DND-41 (cell line): ENCODE data around the gene FAM222A.

Source experiments
- ATAC-seq: fragments of 200-7000 bp; cut with Tn5 transposase; 3 replicates; pipeline ENCODE4 v1.9.1; 2021; ENCODE audit warnings: low read depth; ENCODE audit not compliant: insufficient read depth
- DNase-seq: peaks from one replicate; pipeline ENCODE4 v3.0.0-alpha.2; 2020
- H2AFZ ChIP-seq: 2 replicates; pipeline ENCODE4 v1.6.0; 2012; ENCODE audit warnings: low read depth, low read length
- H3K27ac ChIP-seq: 2 replicates; pipeline ENCODE4 v1.5.1; 2012; ENCODE audit warnings: low read length, inconsistent platforms
- H3K27me3 ChIP-seq: fragments of 200-600 bp; sonication (generic); 2 replicates; pipeline ENCODE4 v1.6.0; 2012; ENCODE audit warnings: low read length, mild to moderate bottlenecking, inconsistent platforms; ENCODE audit not compliant: insufficient read depth, poor library complexity
- H3K36me3 ChIP-seq: 2 replicates; pipeline ENCODE4 v1.5.1; 2012; ENCODE audit warnings: low read length, inconsistent platforms; ENCODE audit not compliant: insufficient read depth
- H3K4me1 ChIP-seq: 2 replicates; pipeline ENCODE4 v1.5.1; 2012; ENCODE audit warnings: mild to moderate bottlenecking, low read length; ENCODE audit not compliant: insufficient read depth
- H3K4me2 ChIP-seq: 2 replicates; pipeline ENCODE4 v1.6.0; 2012; ENCODE audit warnings: mild to moderate bottlenecking, moderate library complexity, low read length, inconsistent platforms; ENCODE audit not compliant: insufficient read depth
- H3K4me3 ChIP-seq, 2 experiments: fragments of 200-600 bp in 1 of 2; shearing (Covaris generic) in 1 of 2; 2 replicates each; pipeline ENCODE4 v1.5.1; 2012 to 2016; ENCODE audit warnings: inconsistent platforms in 2 of 2, low read length in 2 of 2, mild to moderate bottlenecking in 2 of 2, low read depth in 1 of 2, moderate library complexity in 1 of 2
- H3K79me2 ChIP-seq: 2 replicates; pipeline ENCODE4 v1.6.0; 2012; ENCODE audit warnings: low read length, inconsistent platforms; ENCODE audit not compliant: insufficient read depth
- H3K9ac ChIP-seq: 2 replicates; pipeline ENCODE4 v1.6.0; 2012; ENCODE audit warnings: low read depth, mild to moderate bottlenecking, inconsistent platforms, low read length, moderate library complexity
- H3K9me3 ChIP-seq: 2 replicates; pipeline ENCODE4 v1.5.1; 2012; ENCODE audit warnings: low read length, moderate library complexity, mild to moderate bottlenecking, inconsistent platforms; ENCODE audit not compliant: insufficient read depth, severe bottlenecking
- H4K20me1 ChIP-seq: 2 replicates; pipeline ENCODE4 v1.6.0; 2012; ENCODE audit warnings: low read length; ENCODE audit not compliant: insufficient read depth
- CTCF ChIP-seq: IDR thresholded peaks from 2 replicates; pipeline ENCODE4 v1.5.1; 2012; ENCODE audit warnings: borderline replicate concordance, low read length, moderate library complexity, mild to moderate bottlenecking; ENCODE audit not compliant: poor library complexity, severe bottlenecking; ENCODE audit errors: extremely low read depth
- EZH2 ChIP-seq: IDR thresholded peaks from 3 replicates; pipeline ENCODE4 v1.6.1; 2012; ENCODE audit warnings: borderline replicate concordance, low read depth, mild to moderate bottlenecking, moderate library complexity, low read length, inconsistent platforms; ENCODE audit not compliant: severe bottlenecking

The FAM222A gene

DNA sequence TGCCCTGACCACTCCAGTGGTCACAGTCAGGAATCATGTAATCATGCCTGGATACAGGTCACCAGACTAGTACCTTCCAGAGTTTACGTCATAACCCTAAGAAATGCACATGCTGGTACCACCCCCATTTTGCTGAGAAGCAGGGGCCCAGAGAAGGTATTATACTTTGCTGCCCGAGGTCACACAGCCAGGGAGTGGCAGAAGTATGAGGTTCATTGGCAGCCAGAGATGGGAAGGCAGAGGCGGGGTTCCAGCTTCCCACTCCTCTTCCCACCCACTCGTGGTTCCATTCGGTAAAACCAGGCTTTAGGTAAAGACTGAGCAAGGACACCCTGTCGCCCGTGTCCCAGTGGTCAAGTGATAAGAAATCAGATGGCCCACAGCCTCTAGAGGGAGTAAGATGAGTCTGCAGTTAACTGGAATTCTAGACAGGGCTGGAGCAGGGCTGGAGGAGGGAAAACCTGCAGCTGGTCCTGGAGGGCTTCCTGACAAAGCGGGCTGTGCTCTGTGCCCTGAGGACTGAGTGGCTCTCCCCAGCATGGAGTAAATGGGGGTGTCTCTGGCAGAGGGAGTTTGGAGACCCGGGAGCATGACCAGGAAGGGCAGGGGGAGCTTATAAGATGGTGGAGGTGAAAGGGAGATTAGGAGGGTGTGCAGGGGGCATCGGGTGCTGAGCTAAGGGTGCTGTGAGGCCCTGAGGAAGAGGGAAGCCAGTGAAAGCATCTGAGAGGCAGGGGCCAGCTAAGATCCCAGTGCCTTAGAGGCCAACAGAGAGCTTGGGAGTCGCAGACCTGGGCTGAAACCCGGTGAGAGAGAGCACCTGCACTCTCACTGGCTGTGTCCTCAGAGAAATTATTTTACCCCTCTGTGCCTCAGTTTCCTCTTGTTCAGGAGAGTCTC lies 5.7 kb downstream of the FAM222A start:
- H3K27me3 ChIP-seq = peaks cover 8% of the 10 kb centered on the region
- no peaks in the 10 kb centered on the region for H3K79me2 ChIP-seq
- H3K36me3 ChIP-seq = no peaks in the 10 kb centered on the region
- DNase-seq (no peak), ATAC-seq (no peak)
- TF ChIP-seq CTCF (no peak), EZH2 (no peak)
- H4K20me1 ChIP-seq = peaks cover 38% of the 10 kb centered on the region
- no peak overlapping the region for H2AFZ ChIP-seq
- no peak overlapping the region for H3K9ac ChIP-seq
- peaks cover 3% of the 10 kb centered on the region; the same call in 1 of the 2 replicates for H3K4me1 ChIP-seq
- H3K9me3 ChIP-seq = no peaks in the 10 kb centered on the region
- H3K27ac ChIP-seq = no peak overlapping the region
- no peak overlapping the region for H3K4me3 ChIP-seq
- no peak overlapping the region for H3K4me2 ChIP-seq

- no peak overlapping the region for H3K4me3 ChIP-seq
- no peak overlapping the region for H3K4me2 ChIP-seq
- H3K27me3 ChIP-seq = peaks cover 5% of the 10 kb centered on the region
- no peak overlapping the region for H3K9ac ChIP-seq
- H4K20me1 ChIP-seq = peaks cover 31% of the 10 kb centered on the region
- DNase-seq = no peak
- no peaks in the 10 kb centered on the region for H3K79me2 ChIP-seq
- TF ChIP-seq CTCF = no peak
- TF ChIP-seq EZH2 = no peak
- H3K27ac ChIP-seq = no peak overlapping the region
- H3K9me3 ChIP-seq = no peaks in the 10 kb centered on the region
- no peak for ATAC-seq
- no peaks in the 10 kb centered on the region for H3K4me1 ChIP-seq
- no peaks in the 10 kb centered on the region for H3K36me3 ChIP-seq
- H2AFZ ChIP-seq = no peak overlapping the region
Measured at GRCh38 chr12:109720152-109720856, 6.7 kb downstream of the FAM222A start.

DNA sequence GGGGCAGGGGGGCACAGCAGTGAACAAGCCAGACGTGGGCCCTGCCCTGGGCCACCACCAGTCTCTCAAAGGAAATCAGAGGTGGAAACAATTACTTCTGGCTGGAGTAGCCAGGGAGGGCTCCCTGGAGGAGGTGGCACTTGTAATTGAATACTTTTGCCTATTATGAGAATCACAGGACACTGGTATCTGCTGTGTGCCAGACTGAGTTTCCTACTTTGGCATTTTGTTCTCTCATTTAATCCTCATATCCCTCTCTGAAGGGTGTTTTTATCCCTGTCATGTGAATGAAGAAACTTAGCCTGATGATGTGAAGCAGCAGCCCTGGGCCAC lies 7.2 kb downstream of the FAM222A start:
- Histone ChIP-seq H3K79me2 (no peaks in the 10 kb centered on the region), H3K4me3 (no peak overlapping the region), H4K20me1 (peaks cover 26% of the 10 kb centered on the region), H3K27me3 (peaks cover 5% of the 10 kb centered on the region), H3K27ac (no peak overlapping the region), H3K36me3 (no peaks in the 10 kb centered on the region), H3K4me1 (no peaks in the 10 kb centered on the region), H3K9me3 (no peaks in the 10 kb centered on the region), H3K9ac (no peak overlapping the region), H2AFZ (no peak overlapping the region), H3K4me2 (no peak overlapping the region)
- ATAC-seq (no peak), DNase-seq (no peak)
- TF ChIP-seq EZH2 = no peak
- no peak for TF ChIP-seq CTCF
